Breast epithelium (tissue), 4 donors: ENCODE results near the gene TNS3. TPM values are rescaled to one million over a fixed set of nuclear protein-coding genes. Genes with fewer than 3 reads are reported as not detected.

Experiments
- DNase-seq, 2 donors: peaks; one replicate each; pipeline ENCODE4 v3.0.0-alpha.2; 2019; ENCODE audit warnings: low spot score in 2 of 2
- H3K27ac ChIP-seq, 2 donors: fragments of 200-600 bp; sonication (generic) in 1 of 2; one replicate each; pipeline ENCODE4 v1.5.1; 2016 to 2019; ENCODE audit warnings: mild to moderate bottlenecking in 1 of 2
- H3K27me3 ChIP-seq, 2 donors: fragments of 200-600 bp; sonication (generic) in 1 of 2; one replicate each; pipeline versions ENCODE4 v1.5.1 to v1.6.0; 2017 to 2019; ENCODE audit warnings: control low read depth in 1 of 2, mild to moderate bottlenecking in 1 of 2
- H3K36me3 ChIP-seq: fragments of 200-600 bp; one replicate; pipeline ENCODE4 v1.5.1; 2019
- H3K4me1 ChIP-seq, 2 donors: fragments of 200-600 bp; sonication (generic); one replicate each; pipeline ENCODE4 v1.5.1; 2016 to 2019; ENCODE audit warnings: control low read depth in 1 of 2
- H3K4me3 ChIP-seq, 3 donors: fragments of 200-600 bp; sonication (generic); 1 replicate in 2 of 3; 2 replicates in 1 of 3; pipeline ENCODE4 v1.5.1; 2016 to 2019; ENCODE audit warnings: mild to moderate bottlenecking in 3 of 3, moderate library complexity in 2 of 3
- H3K9me3 ChIP-seq, 2 donors: fragments of 200-600 bp; sonication (generic) in 1 of 2; one replicate each; pipeline ENCODE4 v1.5.1; 2016 to 2019; ENCODE audit warnings: control low read depth in 1 of 2
- POLR2A ChIP-seq: fragments of 450-650 bp; IDR thresholded peaks from one replicate; pipeline ENCODE4 v1.6.1; 2016; ENCODE audit warnings: antibody characterized with exemption, mild to moderate bottlenecking, moderate library complexity
- POLR2AphosphoS5 ChIP-seq, 3 donors: sonication (generic); formaldehyde crosslinking; IDR thresholded peaks; one replicate each; pipeline ENCODE4 v1.6.1; 2017; ENCODE audit warnings: antibody characterized with exemption in 3 of 3
- intact Hi-C: fragments of 100-400 bp; cut with DNase I; formaldehyde crosslinking; loops from one replicate; pipeline ENCODE4 v1.15.1; 2023; ENCODE audit warnings: low total_unique reads
- total RNA-seq, 3 donors: library from RNA; depleted of rRNA; stranded (reverse); fragments of >200 nt; gene quantifications; one replicate each; pipeline ENCODE4 v1.1.0, GENCODE V29; 2016
- TF ChIP-seq, protein P1 (sequence below), 3 donors: fragments of 450-650 bp; IDR thresholded peaks; one replicate each; pipeline ENCODE4 v1.5.1; 2016 to 2017; ENCODE audit warnings: antibody characterized with exemption in 3 of 3, mild to moderate bottlenecking in 3 of 3, moderate library complexity in 3 of 3

TNS3 gene
- total RNA-seq, 3 donors from 2014 or later = 41.0 to 78.1 (median 56.2) TPM

DNA sequence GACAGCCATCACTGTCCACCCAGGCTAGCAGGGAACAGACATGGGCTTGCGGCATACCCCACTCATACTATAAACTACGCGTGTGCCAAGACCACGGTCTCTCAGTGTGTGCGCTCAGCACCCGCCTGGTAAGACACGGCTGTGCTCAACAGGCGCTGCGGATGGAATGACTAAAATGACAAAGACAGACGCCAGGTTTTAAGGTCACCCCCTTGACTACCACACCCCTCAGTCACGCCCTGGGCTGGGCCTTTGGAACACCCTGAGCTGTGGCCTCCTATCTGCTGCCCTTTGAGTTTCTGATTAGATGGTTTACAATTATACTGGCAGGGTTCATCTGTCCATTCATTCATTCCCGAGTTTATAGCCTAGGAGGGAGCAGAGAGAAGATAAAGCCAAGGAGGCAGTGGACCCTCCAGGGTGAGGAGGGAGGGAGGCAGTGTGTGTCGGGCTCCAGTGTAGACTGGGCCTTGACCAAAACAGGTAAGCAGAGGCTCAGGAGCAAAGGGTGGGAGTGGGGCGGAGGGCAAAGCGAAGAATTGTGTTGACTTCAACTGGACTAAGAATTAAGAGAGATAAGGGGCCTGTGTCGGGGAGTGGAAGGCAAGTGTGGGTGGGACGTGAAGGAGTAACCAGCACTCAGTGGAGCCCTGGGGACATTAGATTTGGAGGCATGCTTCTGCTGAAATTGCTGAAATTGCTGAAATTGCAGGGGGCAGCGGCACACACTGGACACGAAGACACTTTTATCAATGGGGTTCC is 35.0 kb downstream of the TNS3 start:
- H3K9me3 ChIP-seq = no peaks in the 10 kb centered on the region
- H3K27me3 ChIP-seq = no peaks in the 10 kb centered on the region
- TF ChIP-seq POLR2A = no peak
- no peak for TF ChIP-seq POLR2AphosphoS5 (IDR thresholded peaks at IDR 0.05)
- TF ChIP-seq, protein P1, sequence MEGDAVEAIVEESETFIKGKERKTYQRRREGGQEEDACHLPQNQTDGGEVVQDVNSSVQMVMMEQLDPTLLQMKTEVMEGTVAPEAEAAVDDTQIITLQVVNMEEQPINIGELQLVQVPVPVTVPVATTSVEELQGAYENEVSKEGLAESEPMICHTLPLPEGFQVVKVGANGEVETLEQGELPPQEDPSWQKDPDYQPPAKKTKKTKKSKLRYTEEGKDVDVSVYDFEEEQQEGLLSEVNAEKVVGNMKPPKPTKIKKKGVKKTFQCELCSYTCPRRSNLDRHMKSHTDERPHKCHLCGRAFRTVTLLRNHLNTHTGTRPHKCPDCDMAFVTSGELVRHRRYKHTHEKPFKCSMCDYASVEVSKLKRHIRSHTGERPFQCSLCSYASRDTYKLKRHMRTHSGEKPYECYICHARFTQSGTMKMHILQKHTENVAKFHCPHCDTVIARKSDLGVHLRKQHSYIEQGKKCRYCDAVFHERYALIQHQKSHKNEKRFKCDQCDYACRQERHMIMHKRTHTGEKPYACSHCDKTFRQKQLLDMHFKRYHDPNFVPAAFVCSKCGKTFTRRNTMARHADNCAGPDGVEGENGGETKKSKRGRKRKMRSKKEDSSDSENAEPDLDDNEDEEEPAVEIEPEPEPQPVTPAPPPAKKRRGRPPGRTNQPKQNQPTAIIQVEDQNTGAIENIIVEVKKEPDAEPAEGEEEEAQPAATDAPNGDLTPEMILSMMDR (IDR thresholded peaks at IDR 0.05) = no peak
- intact Hi-C loops = no loop called here
- H3K4me3 ChIP-seq = no peak overlapping the region
- no peaks in the 10 kb centered on the region for H3K4me1 ChIP-seq
- H3K27ac ChIP-seq = no peak overlapping the region
- no peak for DNase-seq
- no peaks in the 10 kb centered on the region for H3K36me3 ChIP-seq

DNA sequence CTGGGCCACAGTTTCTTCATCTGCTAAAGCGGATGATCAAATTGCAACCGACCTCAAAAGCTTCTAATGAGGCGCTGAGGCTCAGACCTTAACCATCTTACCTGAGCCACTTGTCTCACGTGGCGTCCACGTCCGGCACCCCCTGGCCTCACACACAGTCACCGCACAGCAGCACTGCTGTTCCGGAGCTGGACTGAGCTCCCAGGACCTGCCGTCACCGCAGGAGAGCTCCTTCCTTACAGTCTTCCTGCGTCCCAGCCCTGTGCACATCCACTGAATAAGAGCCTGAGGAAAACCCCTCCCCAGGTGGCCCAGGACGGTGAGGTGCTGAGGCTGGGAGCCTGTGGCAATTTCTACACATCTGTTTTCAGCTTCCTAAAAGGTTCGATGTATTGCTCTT is 35.7 kb downstream of the TNS3 start:
- no peaks in the 10 kb centered on the region for H3K27me3 ChIP-seq
- intact Hi-C loops = no loop called here
- H3K4me1 ChIP-seq = no peaks in the 10 kb centered on the region
- no peaks in the 10 kb centered on the region for H3K36me3 ChIP-seq
- DNase-seq = no peak
- no peak overlapping the region for H3K27ac ChIP-seq
- H3K9me3 ChIP-seq = no peaks in the 10 kb centered on the region
- H3K4me3 ChIP-seq = no peak overlapping the region
- TF ChIP-seq POLR2A (no peak), POLR2AphosphoS5 (IDR thresholded peaks at IDR 0.05) (no peak)
- TF ChIP-seq, protein P1 (IDR thresholded peaks at IDR 0.05) = no peak

DNA sequence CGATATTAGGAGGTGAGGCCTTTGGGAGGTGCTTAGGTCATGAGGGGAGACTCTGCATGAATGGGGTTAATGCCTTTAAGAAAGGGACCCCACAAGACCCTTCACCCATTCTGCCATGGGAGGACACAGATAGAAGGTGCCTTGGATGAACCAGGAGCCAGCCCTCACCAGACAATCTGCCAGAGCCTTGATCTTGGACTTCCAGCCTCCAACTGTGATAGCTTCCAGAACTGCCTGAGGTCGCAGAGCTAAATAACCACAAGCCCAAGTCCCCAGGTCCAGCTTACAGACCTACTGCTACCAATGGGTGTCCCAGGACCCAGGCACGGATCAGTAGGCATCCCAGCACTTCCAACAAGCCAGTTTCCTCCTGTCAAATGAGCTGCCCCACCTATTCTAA is 37.5 kb downstream of the TNS3 start:
- no peak for DNase-seq
- intact Hi-C loops = loop anchor here (5.0 kb wide), 1 partner anchor 397 kb away; no protein-coding TSS in a partner anchor

DNA sequence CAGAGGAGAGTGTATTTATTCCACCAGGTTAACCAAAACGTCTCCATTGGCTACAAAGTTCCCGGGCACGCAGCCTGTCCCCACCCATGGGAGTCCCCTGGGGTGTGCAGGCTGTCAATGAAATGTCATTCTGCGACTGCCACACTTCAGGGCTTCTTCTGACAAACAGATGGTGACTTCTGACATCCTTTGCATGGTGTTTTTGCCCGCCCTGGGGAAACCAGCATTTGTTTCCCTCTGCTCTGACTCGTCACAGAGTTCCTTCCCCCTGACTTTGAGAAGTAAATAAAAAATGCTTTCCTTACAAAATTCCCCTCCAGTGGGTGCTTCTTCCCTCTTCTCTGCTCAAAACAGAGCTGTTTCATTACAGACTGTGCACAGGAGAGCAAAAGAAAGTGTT is 38.2 kb downstream of the TNS3 start:
- intact Hi-C loops = loop anchor here (5.0 kb wide), 1 partner anchor 396 kb away; no protein-coding TSS in a partner anchor
- no peak overlapping the region for H3K27ac ChIP-seq
- TF ChIP-seq, protein P1 (IDR thresholded peaks at IDR 0.05) = no peak

More for the DNA sequence above, 37.5 kb downstream of the TNS3 start:
- Histone ChIP-seq H3K27me3 (no peaks in the 10 kb centered on the region), H3K27ac (no peak overlapping the region), H3K4me1 (no peaks in the 10 kb centered on the region), H3K9me3 (no peaks in the 10 kb centered on the region), H3K4me3 (no peak overlapping the region), H3K36me3 (no peaks in the 10 kb centered on the region)
- no peak for TF ChIP-seq POLR2AphosphoS5 (IDR thresholded peaks at IDR 0.05)

DNA sequence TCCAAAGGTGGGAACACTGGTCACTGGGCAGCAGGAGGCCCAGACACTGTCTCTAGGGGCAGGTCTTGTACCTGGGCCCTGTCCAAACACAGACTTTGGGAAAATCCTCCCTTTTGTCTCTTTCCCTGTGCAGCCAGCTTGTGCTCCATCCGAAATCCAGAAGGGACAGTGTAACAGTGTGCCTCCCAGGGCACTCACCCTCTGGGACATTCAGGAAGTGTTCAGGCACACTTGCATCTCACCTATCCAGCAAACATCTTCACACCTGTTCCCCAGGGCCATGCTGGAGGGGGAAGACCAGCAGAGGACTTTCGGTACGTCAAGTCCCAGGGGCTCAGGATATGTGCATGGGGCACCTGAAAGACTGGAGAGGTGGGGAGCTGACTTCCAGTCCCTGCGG is 38.9 kb downstream of the TNS3 start:
- no peak overlapping the region for H3K27ac ChIP-seq
- H3K4me1 ChIP-seq = peaks cover 0 to 6% of the 10 kb centered on the region in 2 donors
- H3K36me3 ChIP-seq = no peaks in the 10 kb centered on the region
- H3K4me3 ChIP-seq = no peak overlapping the region
- H3K9me3 ChIP-seq = no peaks in the 10 kb centered on the region
- intact Hi-C loops = loop anchor here (5.0 kb wide), 1 partner anchor 396 kb away; no protein-coding TSS in a partner anchor
- no peak for DNase-seq
- H3K27me3 ChIP-seq = no peaks in the 10 kb centered on the region
- no peak for TF ChIP-seq POLR2AphosphoS5 (IDR thresholded peaks at IDR 0.05)
- no peak for TF ChIP-seq POLR2A
- TF ChIP-seq, protein P1 (IDR thresholded peaks at IDR 0.05) = no peak

More for the DNA sequence above, 38.2 kb downstream of the TNS3 start:
- no peaks in the 10 kb centered on the region for H3K9me3 ChIP-seq
- H3K27me3 ChIP-seq = no peaks in the 10 kb centered on the region
- H3K36me3 ChIP-seq = no peaks in the 10 kb centered on the region
- no peaks in the 10 kb centered on the region for H3K4me1 ChIP-seq
- DNase-seq = no peak
- H3K4me3 ChIP-seq = no peak overlapping the region
